HAP-1 (cell line): ENCODE results near the gene SIRT7.
A peak's percentile ranks its signal among the peaks of the same experiment; 100 is the strongest.

Experiments used
- DNase-seq, 2 experiments: peaks; one replicate each; pipeline ENCODE4 v3.0.0-alpha.2; 2016 to 2020; ENCODE audit warnings: low spot score in 2 of 2
- H3K27me3 ChIP-seq: fragments of 250-450 bp; sonication (Bioruptor Pico); 2 replicates; pipeline ENCODE4 v1.5.1; 2020; ENCODE audit warnings: low read depth, mild to moderate bottlenecking, moderate library complexity
- H3K36me3 ChIP-seq: fragments of 250-450 bp; sonication (Bioruptor Pico); replicated peaks from 2 replicates; pipeline ENCODE4 v1.5.1; 2020; ENCODE audit warnings: mild to moderate bottlenecking
- H3K4me1 ChIP-seq: fragments of 250-450 bp; sonication (Bioruptor Pico); 2 replicates; pipeline ENCODE4 v1.5.1; 2020; ENCODE audit warnings: mild to moderate bottlenecking
- H3K4me3 ChIP-seq: fragments of 250-450 bp; sonication (Bioruptor Pico); 2 replicates; pipeline ENCODE4 v1.5.1; 2020; ENCODE audit warnings: mild to moderate bottlenecking, moderate library complexity
- H3K9me3 ChIP-seq: fragments of 250-450 bp; sonication (Bioruptor Pico); 2 replicates; pipeline ENCODE4 v1.5.1; 2020; ENCODE audit warnings: mild to moderate bottlenecking, moderate library complexity
- in situ Hi-C: fragments of 300-500 bp; cut with MboI; formaldehyde crosslinking; loops from 3 replicates; pipeline ENCODE4 v1.14.3; 2020; ENCODE audit warnings: low sequenced_read_pairs, inconsistent platforms, mixed read lengths

The SIRT7 gene

DNA sequence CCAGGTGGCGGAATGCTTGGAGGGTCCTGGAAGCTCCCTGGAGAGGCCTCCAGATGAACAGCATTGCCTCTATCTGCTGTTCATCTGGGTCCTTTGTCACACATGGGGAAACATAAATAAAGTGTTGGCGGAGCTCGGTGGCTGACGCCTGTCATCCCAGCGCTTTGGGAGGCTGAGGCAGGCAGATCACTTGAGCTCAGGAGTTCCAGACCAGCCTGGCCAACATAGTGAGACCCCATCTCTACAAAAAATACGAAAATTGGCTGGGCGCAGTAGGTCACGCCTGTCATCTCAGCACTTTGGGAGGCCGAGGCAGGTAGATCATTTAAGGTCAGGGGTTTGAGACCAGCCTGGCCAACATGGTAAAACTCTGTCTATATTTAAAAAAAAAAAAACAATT, 26.9 kb upstream of the SIRT7 start:
- no peaks in the 10 kb centered on the region for H3K9me3 ChIP-seq
- H3K27me3 ChIP-seq = no peaks in the 10 kb centered on the region
- no peaks in the 10 kb centered on the region for H3K36me3 ChIP-seq
- no peak overlapping the region for H3K4me3 ChIP-seq
- no peaks in the 10 kb centered on the region for H3K4me1 ChIP-seq
- in situ Hi-C loops = no loop called here
- no peak for DNase-seq

DNA sequence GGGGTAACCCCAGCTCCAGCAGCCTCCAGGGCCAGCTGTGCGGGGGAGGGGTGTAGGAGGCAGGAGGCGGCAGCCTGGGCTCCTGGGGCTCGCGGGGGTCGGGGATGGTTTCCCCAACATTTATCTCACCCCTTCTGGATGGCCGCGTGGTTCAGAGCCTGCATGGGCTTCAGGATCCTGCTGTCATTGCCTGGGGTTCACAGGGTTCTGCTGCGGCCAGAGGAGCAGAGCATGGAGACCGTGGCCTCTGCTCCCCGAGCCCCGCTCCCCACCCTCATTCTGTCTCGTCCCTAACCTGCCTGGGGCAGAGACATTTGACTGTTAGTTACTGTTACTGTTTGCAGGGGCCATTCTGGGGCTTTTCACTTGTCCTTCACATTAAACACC, 24.2 kb upstream of the SIRT7 start:
- no peaks in the 10 kb centered on the region for H3K36me3 ChIP-seq
- H3K4me3 ChIP-seq = no peak overlapping the region
- H3K27me3 ChIP-seq = no peaks in the 10 kb centered on the region
- in situ Hi-C loops = no loop called here
- peaks cover 5% of the 10 kb centered on the region; the same call in 1 of the 2 replicates for H3K4me1 ChIP-seq
- no peaks in the 10 kb centered on the region for H3K9me3 ChIP-seq
- no peak for DNase-seq

DNA sequence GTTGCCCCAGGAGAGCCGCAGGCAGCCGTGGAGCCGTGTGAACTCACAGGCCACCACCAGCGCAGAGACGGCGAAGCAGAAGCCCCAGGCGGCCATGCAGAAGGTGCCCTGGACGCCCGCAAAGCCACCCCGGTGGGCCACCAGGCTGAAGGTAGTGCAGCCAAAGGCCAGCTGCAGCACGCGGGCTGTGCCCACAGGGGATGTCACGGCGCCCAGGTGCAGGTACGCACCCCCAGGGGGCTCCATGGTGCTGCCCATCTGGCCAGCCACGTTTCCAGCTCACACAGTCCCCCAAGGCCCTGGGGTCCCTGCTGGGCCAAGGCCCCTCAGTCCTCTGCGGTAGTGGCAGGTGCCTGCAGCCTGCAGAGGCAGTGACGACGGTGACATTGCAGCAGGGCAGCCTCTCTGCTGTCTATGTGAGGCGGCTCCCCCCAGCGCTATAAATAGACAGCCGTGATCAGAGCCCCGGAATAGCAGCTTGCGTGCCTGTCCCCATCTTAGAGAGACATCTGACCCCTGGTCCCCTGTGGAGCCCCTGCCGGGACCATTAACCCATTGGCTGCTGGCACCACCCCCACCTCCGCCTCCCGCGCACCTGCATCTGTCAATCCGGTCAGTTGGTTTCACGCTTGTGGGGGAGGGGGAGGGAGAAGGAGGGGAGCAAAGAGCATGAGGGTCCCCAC, 23.6 kb upstream of the SIRT7 start:
- in situ Hi-C loops = no loop called here
- Histone ChIP-seq H3K27me3 (no peaks in the 10 kb centered on the region), H3K4me3 (no peak overlapping the region), H3K36me3 (no peaks in the 10 kb centered on the region), H3K4me1 (peaks cover 5% of the 10 kb centered on the region; the same call in 1 of the 2 replicates), H3K9me3 (no peaks in the 10 kb centered on the region)
- no peak for DNase-seq

DNA sequence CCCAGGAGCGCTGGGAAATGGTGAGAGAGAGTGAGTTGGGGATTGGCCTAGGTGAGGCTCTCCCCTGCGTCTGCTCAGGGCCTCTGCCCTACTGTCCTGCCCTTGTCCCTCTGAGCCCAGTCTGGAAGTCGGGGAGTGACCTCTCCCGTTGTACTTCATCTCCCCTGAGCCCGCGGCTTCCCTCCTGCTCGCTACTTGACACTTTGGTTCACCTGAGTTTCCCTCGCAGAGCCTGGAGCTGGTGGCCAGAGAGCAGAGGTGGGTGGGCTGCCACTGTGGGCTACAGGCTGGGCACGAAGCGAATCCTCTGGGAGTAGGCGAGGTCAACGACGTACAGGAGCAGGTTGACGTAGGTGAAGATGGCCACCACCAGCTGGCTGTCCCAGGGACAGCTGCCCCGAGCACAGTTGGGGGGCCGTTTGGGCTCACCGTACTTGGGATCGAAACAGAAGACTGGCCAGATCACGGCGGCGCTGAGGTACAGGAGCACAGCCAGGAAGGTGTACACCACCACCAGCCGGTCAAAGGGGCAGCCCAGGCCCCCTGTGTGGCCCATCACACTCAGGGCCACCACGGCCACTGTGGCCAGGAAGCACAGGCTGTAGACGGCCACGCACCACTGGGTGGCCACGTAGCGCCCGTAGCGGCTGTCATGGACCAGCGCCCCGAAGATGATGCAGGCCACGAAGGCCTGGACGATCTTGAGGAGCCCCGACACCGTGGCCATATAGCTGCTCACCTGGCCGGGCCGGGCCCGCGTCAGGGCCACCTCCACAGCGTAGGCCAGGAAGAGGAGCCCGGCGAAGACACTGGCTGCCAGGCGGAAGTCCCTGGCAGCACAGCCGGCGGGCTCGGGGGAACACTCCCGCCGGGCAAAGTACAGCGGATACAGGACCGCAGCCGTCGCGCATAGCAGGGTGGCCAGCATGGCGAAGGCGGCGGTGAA, 22.8 kb upstream of the SIRT7 start:
- H3K9me3 ChIP-seq = no peaks in the 10 kb centered on the region
- no peak for DNase-seq
- in situ Hi-C loops = no loop called here
- no peaks in the 10 kb centered on the region for H3K27me3 ChIP-seq
- H3K4me3 ChIP-seq = no peak overlapping the region
- H3K36me3 ChIP-seq = peaks cover 2% of the 10 kb centered on the region
- H3K4me1 ChIP-seq = peaks cover 6% of the 10 kb centered on the region

DNA sequence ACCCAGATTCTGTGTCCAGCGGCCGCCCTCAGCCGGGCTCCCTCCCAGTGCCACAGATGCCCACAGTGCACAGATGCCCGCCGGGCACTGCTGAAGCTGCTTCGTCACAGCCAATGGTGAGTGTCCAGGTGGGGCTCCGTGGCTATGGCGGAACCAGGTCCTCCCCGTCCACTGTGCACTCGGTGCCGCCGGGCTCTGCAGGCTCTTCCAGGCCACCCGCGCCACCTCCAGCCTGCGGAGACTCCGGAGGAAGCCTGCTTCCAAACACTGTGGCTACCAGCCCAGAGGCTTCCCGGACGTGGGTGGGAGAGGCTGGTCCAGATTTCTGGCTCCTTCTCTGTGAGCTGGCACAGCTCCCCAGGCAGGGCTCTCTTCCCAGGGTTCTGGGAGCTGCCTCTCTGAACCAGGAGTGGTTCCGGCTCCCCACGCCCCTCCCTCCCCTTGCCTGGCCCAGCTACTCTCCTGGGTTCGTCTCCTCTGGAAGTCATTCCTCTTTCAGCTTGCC, 22.0 kb upstream of the SIRT7 start:
- in situ Hi-C loops = no loop called here
- H3K4me3 ChIP-seq = no peak overlapping the region
- H3K9me3 ChIP-seq = no peaks in the 10 kb centered on the region
- peaks cover 9% of the 10 kb centered on the region for H3K4me1 ChIP-seq
- H3K27me3 ChIP-seq = no peaks in the 10 kb centered on the region
- no peak for DNase-seq
- peaks cover 11% of the 10 kb centered on the region for H3K36me3 ChIP-seq

DNA sequence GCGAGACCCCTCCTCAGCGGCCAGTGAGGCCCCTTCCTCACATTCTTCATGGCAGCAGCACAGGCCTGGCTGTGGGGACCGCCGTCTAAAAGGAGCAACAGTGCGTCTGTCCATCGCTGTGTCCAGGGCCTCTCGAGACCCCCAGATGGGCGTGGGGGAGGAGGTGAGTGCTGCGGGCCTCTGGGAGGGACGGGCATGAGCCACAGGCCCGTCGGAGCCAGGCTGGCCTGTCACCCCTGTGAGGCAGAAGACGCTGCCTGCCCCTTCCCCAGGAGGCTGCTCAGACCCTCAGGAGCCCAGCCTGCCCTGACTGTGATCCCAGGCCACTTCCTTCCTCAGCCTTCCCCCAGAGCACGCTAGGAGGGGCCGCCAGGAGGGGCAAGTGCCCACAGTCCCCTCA, 21.2 kb upstream of the SIRT7 start:
- no peaks in the 10 kb centered on the region for H3K9me3 ChIP-seq
- in situ Hi-C loops = no loop called here
- DNase-seq = no peak
- H3K4me3 ChIP-seq = no peak overlapping the region
- H3K36me3 ChIP-seq = peaks cover 18% of the 10 kb centered on the region
- no peaks in the 10 kb centered on the region for H3K27me3 ChIP-seq
- H3K4me1 ChIP-seq = peaks cover 9% of the 10 kb centered on the region

DNA sequence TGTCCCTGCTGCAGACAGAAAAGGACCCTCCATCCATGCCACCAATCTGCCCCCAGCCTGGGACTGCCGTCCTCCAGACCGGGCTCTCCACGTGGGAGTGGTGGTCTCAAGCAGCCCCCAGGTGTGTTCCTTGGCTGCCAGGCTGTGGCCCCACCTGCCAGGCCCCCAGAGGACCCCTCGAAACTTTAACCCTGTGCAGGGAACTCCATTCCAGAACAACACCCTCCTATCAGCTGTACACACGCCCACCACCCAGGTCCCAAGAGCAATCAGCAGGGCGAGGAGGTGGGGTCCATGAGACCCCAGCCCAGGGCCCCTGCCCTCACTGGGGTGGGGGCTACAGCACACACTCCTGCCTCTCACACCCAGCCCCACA, 17.7 kb upstream of the SIRT7 start:
- Histone ChIP-seq H3K36me3 (peaks cover 36% of the 10 kb centered on the region), H3K4me1 (peaks cover 9% of the 10 kb centered on the region), H3K4me3 (peak overlapping the region; percentile 70), H3K27me3 (no peaks in the 10 kb centered on the region), H3K9me3 (no peaks in the 10 kb centered on the region)
- in situ Hi-C loops = no loop called here
- DNase-seq = no peak

DNA sequence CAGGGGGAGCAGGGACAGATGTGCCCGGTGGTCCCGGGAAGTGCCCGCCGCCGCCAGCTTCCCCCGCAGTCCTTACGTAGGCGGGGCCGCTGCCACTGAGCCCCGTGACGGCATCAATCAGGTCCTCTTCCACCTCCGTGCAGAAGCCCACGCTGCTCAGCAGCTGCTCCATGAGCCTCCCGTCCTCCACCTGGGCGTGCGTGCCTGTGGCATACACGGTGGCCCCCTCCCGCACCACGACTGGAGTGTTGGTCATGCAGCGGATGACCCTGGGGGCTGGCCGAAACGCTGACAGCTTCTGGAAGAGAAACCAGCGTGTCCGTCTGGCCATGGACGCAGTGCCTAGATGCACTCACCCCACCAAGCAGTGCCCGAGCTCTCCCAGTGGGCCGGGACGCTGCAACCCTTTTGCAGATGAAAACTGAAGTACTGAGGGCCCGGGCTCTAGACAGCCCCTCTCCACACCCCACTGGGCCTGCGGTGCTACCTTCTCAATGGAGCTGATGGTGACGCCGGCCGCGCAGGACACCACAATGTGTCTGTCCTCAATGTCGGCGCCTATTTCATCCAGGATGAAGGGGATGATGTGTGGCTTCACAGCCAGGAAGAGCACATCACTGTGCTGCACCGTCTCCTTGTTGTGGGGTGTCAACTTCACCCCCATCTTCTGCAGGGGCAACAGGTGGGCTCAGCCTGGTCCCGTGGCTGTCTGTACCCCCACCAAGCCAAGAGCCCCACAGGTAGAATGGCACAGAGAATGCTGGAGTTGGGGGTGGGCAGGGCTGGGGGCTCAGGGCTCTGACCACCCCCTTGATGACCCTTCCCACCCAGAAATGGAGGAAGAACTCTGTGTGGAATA, 17.1 kb upstream of the SIRT7 start:
- Histone ChIP-seq H3K4me1 (peaks cover 9% of the 10 kb centered on the region), H3K9me3 (no peaks in the 10 kb centered on the region), H3K27me3 (no peaks in the 10 kb centered on the region), H3K36me3 (peaks cover 36% of the 10 kb centered on the region), H3K4me3 (no peak overlapping the region)
- in situ Hi-C loops = no loop called here
- DNase-seq = no peak

DNA sequence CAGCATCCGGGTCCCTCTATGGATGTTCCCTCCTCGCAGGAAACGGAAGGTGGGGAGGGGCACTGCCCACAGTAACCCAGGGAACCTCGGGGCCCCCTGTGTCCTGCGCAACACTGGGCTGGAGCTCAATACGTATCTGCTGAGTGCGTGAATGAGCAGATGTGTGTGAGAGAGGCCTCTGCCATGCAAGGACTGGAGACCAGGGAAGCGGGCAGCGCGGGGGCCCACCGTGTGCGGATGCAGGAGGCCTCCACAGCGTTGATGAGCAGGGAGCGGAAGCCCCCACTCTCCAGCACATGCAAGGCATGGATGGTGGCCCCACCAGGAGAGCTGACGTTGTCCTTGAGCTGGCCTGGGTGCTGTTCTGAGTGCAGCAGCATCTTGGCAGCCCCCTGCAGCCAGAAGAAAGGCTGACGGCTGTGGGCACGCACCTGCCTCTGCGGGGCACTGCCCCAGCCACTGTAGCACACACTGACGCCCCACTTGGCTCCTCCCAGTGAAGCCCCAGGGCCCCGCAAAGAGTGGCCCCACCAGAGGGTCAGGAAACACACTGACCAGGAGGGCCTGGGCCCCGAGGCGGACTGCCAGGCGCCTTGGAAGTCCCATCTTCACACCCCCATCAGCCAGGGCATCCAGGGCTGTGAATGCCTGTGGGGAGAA, 16.3 kb upstream of the SIRT7 start:
- in situ Hi-C loops = no loop called here
- Histone ChIP-seq H3K4me1 (peaks cover 9% of the 10 kb centered on the region), H3K27me3 (no peaks in the 10 kb centered on the region)

DNA sequence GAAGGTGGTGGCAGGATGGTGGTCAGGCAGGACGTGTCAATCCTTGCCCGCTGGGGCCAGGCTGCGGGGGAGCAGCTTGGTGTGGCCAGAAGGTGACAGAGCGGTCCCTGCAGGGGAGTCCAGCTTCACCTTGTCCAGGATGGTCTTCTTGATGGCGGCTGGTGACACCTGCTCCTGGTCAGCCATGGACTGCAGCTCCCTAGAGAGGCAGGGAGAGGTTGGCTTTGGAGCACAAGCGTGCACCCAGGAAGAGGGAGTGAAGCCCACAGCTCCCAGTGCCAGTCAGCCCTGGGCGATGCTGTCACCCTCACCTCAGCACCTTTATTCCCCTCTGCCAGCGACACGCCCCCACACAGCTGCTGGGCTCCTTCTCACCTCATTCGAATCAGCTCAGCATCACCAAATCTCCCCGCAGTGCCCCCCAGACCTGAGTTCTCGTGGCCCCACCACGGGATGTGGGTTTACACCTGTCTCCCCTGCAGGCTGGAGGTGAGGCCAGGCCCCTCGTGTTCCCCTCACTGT, 15.3 kb upstream of the SIRT7 start:
- H3K9me3 ChIP-seq = no peaks in the 10 kb centered on the region
- H3K4me3 ChIP-seq = no peak overlapping the region
- H3K36me3 ChIP-seq = peaks cover 36% of the 10 kb centered on the region
- no peak for DNase-seq
- H3K27me3 ChIP-seq = no peaks in the 10 kb centered on the region
- in situ Hi-C loops = no loop called here
- H3K4me1 ChIP-seq = peaks cover 9% of the 10 kb centered on the region

More for the DNA sequence above, 16.3 kb upstream of the SIRT7 start:
- H3K36me3 ChIP-seq = peaks cover 36% of the 10 kb centered on the region
- no peaks in the 10 kb centered on the region for H3K9me3 ChIP-seq
- H3K4me3 ChIP-seq = no peak overlapping the region
- DNase-seq = no peak

DNA sequence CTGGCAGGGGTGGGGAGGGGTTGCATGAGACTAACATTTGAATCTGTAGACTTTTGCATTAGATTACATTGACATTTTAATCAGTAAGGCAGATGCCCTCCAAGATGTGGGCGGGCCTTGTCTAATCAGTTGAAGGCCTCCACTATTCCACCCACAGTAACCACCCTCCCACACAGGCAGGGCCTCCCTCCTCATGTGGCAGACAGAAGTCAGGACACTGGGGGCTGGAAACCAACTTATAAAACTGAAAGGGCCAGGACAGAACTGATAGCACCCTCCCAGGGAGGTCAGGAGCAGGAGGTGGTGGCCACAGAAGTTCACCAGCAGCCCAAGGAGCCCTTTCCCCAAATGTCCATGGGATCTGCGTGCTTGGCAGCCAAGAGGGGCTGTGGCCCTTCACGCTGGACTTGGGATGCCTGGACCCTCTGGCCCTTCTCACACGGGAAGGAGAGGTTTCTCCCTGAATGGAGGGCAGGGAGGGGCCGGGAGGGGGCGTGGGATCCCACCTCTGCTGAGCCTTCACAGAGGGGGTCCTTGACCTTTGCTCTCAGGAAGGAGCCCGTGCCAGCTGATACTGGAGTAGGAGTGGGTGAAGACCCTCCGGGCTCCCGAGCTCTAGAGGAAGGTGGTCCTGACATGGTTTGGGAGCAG, 14.5 kb upstream of the SIRT7 start:
- Histone ChIP-seq H3K4me1 (peaks cover 6% of the 10 kb centered on the region), H3K9me3 (no peaks in the 10 kb centered on the region), H3K4me3 (no peak overlapping the region), H3K36me3 (peaks cover 36% of the 10 kb centered on the region), H3K27me3 (no peaks in the 10 kb centered on the region)
- DNase-seq = no peak
- in situ Hi-C loops = no loop called here

DNA sequence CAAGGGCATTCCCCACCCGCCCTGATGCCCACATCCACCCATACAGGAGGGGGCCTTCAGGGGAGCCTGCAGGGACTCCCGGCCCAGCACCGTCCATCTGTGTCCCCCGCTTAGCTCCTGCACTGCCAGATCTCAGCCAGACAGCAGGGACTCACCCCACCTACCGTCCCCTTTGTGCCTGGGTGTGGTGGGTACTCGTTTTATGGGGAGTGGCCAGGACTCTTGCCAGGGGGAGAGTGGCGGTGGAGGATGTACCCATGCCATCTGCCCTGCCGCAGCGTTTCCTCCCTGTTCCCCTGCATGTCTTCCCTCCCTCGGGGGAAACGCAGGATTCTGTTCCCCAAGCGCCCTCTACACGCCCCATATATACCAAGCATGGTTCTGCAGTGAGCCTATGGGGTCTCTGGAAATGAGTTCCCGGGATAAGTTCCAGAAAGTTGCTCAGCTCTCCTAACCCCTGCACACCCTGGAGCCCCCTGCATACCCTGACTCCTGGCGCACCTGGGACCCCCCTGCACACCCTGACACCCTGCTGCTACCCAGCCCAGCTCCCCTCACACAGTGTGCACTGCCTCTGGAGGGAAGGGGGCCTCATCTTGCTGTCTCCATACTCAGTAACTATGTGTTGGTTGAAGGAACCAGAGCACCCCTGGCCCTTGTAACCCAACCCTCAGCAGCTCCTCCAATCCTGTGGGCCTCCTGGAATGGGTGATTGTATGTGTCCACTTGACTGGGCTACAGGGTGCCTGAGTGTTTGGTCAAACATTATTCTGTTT, 13.8 kb upstream of the SIRT7 start:
- Histone ChIP-seq H3K27me3 (no peaks in the 10 kb centered on the region), H3K36me3 (peaks cover 36% of the 10 kb centered on the region), H3K4me1 (peaks cover 4% of the 10 kb centered on the region), H3K9me3 (no peaks in the 10 kb centered on the region), H3K4me3 (no peak overlapping the region)
- in situ Hi-C loops = no loop called here
- DNase-seq = no peak
